ENCODE results near the gene CD160.

The CD160 gene

DNA sequence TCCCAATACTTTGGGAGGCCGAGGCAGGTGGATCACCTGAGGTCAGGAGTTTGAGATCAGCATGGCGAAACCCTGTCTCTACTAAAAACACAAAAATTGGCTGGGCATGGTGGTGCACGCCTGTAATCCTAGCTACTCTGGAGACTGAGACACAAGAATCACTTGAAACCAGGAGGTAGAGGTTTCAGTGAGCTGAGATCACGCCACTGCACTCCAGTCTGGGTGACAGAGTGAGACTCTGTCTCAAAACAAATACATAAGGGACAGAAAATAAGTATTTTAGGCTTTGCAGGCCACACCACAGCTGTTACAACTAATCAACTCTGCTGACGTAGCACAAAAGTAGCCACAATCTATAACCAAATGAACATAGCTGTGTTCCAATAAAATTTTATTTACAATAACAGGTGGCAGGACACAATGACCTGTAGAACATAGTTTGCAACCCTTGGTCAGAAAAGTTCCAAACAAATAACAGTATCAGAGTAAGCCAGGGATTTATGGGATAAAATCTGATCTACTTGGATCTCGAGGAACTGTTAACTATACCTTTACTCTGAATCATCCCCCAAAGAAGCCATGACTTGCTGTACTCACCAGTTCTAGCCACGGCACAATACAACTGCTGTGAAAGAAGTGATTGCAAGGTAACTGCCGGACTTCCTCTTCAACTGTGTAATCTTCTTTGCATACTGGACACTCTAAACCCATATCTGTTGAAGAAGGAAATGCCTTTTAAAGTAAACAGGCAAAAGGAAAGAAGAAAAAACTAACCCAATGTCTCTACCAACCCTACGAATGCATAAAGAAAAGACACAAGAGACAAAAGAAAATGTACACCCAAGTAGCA is 28.3 kb downstream of the CD160 start:
- no peak overlapping the region for H3K4me3 ChIP-seq (replicated peaks in 1 of 2; ENCODE audit: low read depth in 2 of 2, low read length in 2 of 2)
- TF ChIP-seq, protein P1, sequence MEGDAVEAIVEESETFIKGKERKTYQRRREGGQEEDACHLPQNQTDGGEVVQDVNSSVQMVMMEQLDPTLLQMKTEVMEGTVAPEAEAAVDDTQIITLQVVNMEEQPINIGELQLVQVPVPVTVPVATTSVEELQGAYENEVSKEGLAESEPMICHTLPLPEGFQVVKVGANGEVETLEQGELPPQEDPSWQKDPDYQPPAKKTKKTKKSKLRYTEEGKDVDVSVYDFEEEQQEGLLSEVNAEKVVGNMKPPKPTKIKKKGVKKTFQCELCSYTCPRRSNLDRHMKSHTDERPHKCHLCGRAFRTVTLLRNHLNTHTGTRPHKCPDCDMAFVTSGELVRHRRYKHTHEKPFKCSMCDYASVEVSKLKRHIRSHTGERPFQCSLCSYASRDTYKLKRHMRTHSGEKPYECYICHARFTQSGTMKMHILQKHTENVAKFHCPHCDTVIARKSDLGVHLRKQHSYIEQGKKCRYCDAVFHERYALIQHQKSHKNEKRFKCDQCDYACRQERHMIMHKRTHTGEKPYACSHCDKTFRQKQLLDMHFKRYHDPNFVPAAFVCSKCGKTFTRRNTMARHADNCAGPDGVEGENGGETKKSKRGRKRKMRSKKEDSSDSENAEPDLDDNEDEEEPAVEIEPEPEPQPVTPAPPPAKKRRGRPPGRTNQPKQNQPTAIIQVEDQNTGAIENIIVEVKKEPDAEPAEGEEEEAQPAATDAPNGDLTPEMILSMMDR (IDR thresholded peaks at IDR 0.05; ENCODE audit: low read depth, low read length) = no peak
- no peak for DNase-seq (ENCODE audit: low read depth in 2 of 2)

DNA sequence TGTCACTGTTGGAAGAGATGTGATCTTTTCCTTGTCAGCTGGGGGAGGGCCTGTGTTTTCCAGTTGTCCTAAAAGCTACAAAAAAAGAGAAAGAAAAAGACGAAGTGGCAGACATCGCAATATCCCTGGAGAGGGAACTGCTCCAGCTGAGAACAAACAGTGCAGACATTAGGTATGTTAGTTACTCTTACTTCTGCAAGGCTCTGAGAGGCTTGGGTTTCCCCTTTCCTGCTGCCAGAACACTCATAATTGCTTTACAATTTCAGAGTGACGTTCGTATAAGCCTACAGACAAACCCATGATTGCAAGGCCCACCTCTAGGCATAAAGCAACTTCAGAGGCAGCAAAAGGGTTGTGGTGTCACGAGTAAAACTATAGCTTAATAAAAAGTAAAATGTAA is 31.1 kb downstream of the CD160 start:
- TF ChIP-seq, protein P1 (IDR thresholded peaks at IDR 0.05; ENCODE audit: low read depth, low read length) = no peak
- no peak overlapping the region for H3K4me3 ChIP-seq (replicated peaks in 1 of 2; ENCODE audit: low read depth in 2 of 2, low read length in 2 of 2)
- no peak for DNase-seq (ENCODE audit: low read depth in 2 of 2)

DNA sequence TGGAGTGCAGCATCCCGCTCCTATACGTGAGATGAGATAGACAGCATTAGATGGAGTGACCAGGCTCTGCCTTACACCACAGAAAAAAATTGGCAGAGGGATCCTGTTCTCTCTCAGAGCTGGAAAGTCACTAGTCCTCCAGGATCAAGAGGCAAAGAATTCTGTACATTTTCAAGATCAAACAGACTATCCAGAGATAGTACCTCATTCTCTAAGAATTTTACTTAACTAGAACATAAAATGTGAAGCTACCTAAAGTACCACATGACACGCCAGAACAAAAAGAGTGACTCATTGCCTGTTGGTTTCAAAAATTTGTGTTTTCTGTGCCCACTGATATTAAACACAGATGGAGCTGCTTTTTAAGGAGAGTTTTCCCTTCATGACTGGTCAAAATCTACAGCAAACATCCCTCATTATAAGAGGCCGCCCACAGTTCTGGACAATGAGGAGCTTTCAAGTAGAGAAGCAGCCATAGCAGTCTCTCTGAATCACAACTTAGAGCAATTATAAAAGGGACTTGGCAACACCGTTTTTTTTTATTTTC is 32.3 kb downstream of the CD160 start:
- DNase-seq (ENCODE audit: low read depth in 2 of 2) = peak; percentile 83 to 87
- H3K4me3 ChIP-seq (replicated peaks in 1 of 2; ENCODE audit: low read depth in 2 of 2, low read length in 2 of 2) = no peak overlapping the region
- TF ChIP-seq, protein P1 (IDR thresholded peaks at IDR 0.05; ENCODE audit: low read depth, low read length) = no peak

DNA sequence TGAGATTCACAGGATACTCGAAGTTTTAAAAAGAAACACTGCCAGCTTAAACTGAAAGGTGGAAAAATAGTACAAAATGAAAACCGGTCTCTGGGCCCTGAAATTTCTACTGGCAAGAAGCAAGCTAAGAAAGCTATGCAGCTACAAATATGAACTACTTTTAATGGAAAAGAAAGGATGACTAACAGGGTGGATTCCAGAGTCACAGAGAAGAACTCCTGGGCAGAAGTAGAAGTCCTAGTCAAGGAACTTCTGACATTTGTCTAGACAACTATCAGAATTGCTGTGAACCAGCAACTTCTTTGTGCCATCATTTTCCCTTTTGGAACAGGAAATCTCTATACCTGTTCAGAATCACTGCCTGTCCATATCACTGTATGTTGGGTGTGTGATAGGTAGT is 38.1 kb downstream of the CD160 start:
- no peak overlapping the region for H3K4me3 ChIP-seq (replicated peaks in 1 of 2; ENCODE audit: low read depth in 2 of 2, low read length in 2 of 2)
- TF ChIP-seq, protein P1 (IDR thresholded peaks at IDR 0.05; ENCODE audit: low read depth, low read length) = no peak
- peak in 1 of 2 donors; percentile 18 for DNase-seq (ENCODE audit: low read depth in 2 of 2)

DNA sequence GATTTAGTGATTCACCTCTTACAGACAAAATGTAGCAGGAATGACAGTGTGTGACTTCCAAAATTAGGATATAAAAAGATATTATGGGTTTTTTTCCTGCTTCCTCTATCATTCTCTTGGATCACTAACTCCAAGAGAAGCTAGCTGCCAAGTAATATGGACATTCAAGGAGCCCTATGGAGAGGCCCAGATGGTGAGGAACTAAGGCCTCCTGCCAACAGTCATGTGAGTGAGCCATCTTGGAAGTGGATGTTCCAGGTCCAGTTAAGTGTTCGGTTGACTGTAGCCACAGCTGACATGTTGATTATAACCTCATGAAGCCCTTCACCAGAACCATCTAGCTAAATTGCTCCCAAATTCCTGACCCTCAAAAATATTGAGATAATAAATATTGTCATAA is 38.8 kb downstream of the CD160 start:
- TF ChIP-seq, protein P1 (IDR thresholded peaks at IDR 0.05; ENCODE audit: low read depth, low read length) = no peak

DNA sequence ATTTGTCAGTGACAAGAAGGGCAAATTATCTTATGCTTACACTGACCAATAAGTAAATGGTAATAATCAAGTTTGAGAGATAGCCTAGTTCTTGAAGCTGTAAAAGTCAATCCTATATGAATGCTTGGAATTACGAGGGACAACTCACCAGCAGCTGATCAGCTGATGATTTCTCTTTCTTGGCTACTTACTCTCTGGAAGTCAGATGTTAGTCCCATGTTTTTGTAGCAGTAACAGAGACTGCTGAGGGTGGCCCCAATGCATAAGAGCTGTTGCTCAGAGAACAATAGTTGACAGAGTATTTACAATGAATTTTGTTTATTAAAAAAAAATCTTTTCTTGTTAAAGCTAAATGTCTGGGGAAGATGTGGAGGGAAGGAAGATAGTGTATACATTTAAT is 39.3 kb downstream of the CD160 start:
- DNase-seq (ENCODE audit: low read depth in 2 of 2) = no peak
- H3K4me3 ChIP-seq (replicated peaks in 1 of 2; ENCODE audit: low read depth in 2 of 2, low read length in 2 of 2) = no peak overlapping the region
- TF ChIP-seq, protein P1 (IDR thresholded peaks at IDR 0.05; ENCODE audit: low read depth, low read length) = no peak

More for the DNA sequence above, 38.8 kb downstream of the CD160 start:
- no peak for DNase-seq (ENCODE audit: low read depth in 2 of 2)
- H3K4me3 ChIP-seq (replicated peaks in 1 of 2; ENCODE audit: low read depth in 2 of 2, low read length in 2 of 2) = no peak overlapping the region

All from cardiac fibroblast (primary cell).